Measurements from ENCODE around the gene ZHX3.
A peak's percentile ranks its signal among the peaks of the same experiment; 100 is the strongest.
"Not testable (repeated sequence)": the region's sequence is repeated elsewhere in the genome, so short reads cannot be mapped to it uniquely, and the experiment has no call there.

The ZHX3 gene

GRCh38 chr20:41330941-41331340 lies 13.4 kb upstream of the ZHX3 start:
- DNase-seq (ENCODE audit: low read depth in 2 of 2) = no peak

- no peak for DNase-seq (ENCODE audit: low read depth in 2 of 2)
Measured at GRCh38 chr20:41330343-41330720, 12.8 kb upstream of the ZHX3 start.

GRCh38 chr20:41329435-41330342 lies 12.2 kb upstream of the ZHX3 start:
- peak; percentile 48 to 52 for DNase-seq (ENCODE audit: low read depth in 2 of 2)

GRCh38 chr20:41327178-41327577 lies 9.6 kb upstream of the ZHX3 start:
- DNase-seq (ENCODE audit: low read depth in 2 of 2) = no peak

- DNase-seq (ENCODE audit: low read depth in 2 of 2) = no peak
Measured at GRCh38 chr20:41320976-41321375, 3.4 kb upstream of the ZHX3 start.

GRCh38 chr20:41320441-41320840 lies 2.9 kb upstream of the ZHX3 start:
- no peak for DNase-seq (ENCODE audit: low read depth in 2 of 2)

GRCh38 chr20:41318271-41318649 lies 729 bp upstream of the ZHX3 start:
- no peak for DNase-seq (ENCODE audit: low read depth in 2 of 2)

GRCh38 chr20:41316602-41317545 lies 657 bp downstream of the ZHX3 start:
- peak; percentile 65 to 73 for DNase-seq (ENCODE audit: low read depth in 2 of 2)

GRCh38 chr20:41316051-41316450 lies 1.5 kb downstream of the ZHX3 start:
- DNase-seq (ENCODE audit: low read depth in 2 of 2) = no peak

- DNase-seq (ENCODE audit: low read depth in 2 of 2) = no peak
Measured at GRCh38 chr20:41314386-41314785, 3.1 kb downstream of the ZHX3 start.

- DNase-seq (ENCODE audit: low read depth in 2 of 2) = not testable (repeated sequence)
Measured at GRCh38 chr20:41312009-41312408, 5.5 kb downstream of the ZHX3 start.

- DNase-seq (ENCODE audit: low read depth in 2 of 2) = no peak
Measured at GRCh38 chr20:41309817-41310216, 7.7 kb downstream of the ZHX3 start.

- DNase-seq (ENCODE audit: low read depth in 2 of 2) = no peak
Measured at GRCh38 chr20:41308726-41309413, 8.7 kb downstream of the ZHX3 start.

GRCh38 chr20:41308290-41308711 lies 9.2 kb downstream of the ZHX3 start:
- DNase-seq (ENCODE audit: low read depth in 2 of 2) = no peak

- DNase-seq (ENCODE audit: low read depth in 2 of 2) = no peak
Measured at GRCh38 chr20:41307021-41307420, 10.5 kb downstream of the ZHX3 start.

- DNase-seq (ENCODE audit: low read depth in 2 of 2) = no peak
Measured at GRCh38 chr20:41306061-41306727, 11.3 kb downstream of the ZHX3 start.

- DNase-seq (ENCODE audit: low read depth in 2 of 2) = no peak
Measured at GRCh38 chr20:41304424-41305079, 13.0 kb downstream of the ZHX3 start.

GRCh38 chr20:41304002-41304401 lies 13.5 kb downstream of the ZHX3 start:
- no peak for DNase-seq (ENCODE audit: low read depth in 2 of 2)

- DNase-seq (ENCODE audit: low read depth in 2 of 2) = no peak
Measured at GRCh38 chr20:41300886-41301285, 16.6 kb downstream of the ZHX3 start.

- DNase-seq (ENCODE audit: low read depth in 2 of 2) = no peak
Measured at GRCh38 chr20:41300383-41300782, 17.1 kb downstream of the ZHX3 start.

GRCh38 chr20:41299899-41300298 lies 17.6 kb downstream of the ZHX3 start:
- DNase-seq (ENCODE audit: low read depth in 2 of 2) = no peak
